OCI-LY7 (cell line): ENCODE results near the gene LYPD1. TPM values are rescaled to one million over a fixed set of nuclear protein-coding genes. Genes with fewer than 3 reads are reported as not detected.

Experiments
- BruUV-seq: library from RNA; stranded (reverse); fragments of 400-500 nt; replicated peaks from 2 replicates; lab custom pipeline; 2021; lab: Mats Ljungman, UMichigan
- CTCF ChIA-PET: fragments of 300-600 bp; sonication (Branson Sonifier 250); formaldehyde crosslinking; loops from one replicate; lab custom pipeline; 2022; ENCODE audit warnings: antibody characterized with exemption; ENCODE audit not compliant: unreplicated experiment; lab: Charles Lee
- POLR2A ChIA-PET: fragments of 300-600 bp; sonication (Branson Sonifier 250); formaldehyde crosslinking; loops from one replicate; lab custom pipeline; 2022; ENCODE audit warnings: antibody characterized with exemption; lab: Charles Lee
- DNase-seq: peaks from one replicate; pipeline ENCODE4 v3.0.0-alpha.2; 2015; ENCODE audit warnings: low spot score
- H2AFZ ChIP-seq: fragments of 200-600 bp; sonication (generic), shearing (Covaris generic); 2 replicates; pipeline ENCODE4 v1.6.1; 2014; ENCODE audit warnings: mild to moderate bottlenecking, antibody characterized with exemption, low read length, moderate library complexity
- H3K27ac ChIP-seq: fragments of 200-600 bp; sonication (generic); 2 replicates; pipeline ENCODE4 v1.5.1; 2014; ENCODE audit warnings: mixed run types, low read depth, mild to moderate bottlenecking, moderate library complexity, low read length, inconsistent platforms; ENCODE audit not compliant: poor library complexity, severe bottlenecking
- H3K36me3 ChIP-seq: fragments of 200-600 bp; sonication (generic); 2 replicates; pipeline ENCODE4 v1.6.1; 2014; ENCODE audit warnings: mild to moderate bottlenecking, antibody characterized with exemption, low read length, moderate library complexity, mixed read lengths; ENCODE audit not compliant: insufficient read depth
- H3K4me1 ChIP-seq: fragments of 200-600 bp; sonication (generic); 2 replicates; pipeline ENCODE4 v1.5.1; 2014; ENCODE audit warnings: mild to moderate bottlenecking, low read length; ENCODE audit not compliant: insufficient read depth, poor library complexity, severe bottlenecking
- H3K4me2 ChIP-seq: fragments of 200-600 bp; sonication (generic); 2 replicates; pipeline ENCODE4 v1.6.1; 2014; ENCODE audit warnings: mild to moderate bottlenecking, low read length
- H3K4me3 ChIP-seq: fragments of 200-600 bp; sonication (generic); 2 replicates; pipeline ENCODE4 v1.5.1; 2014; ENCODE audit warnings: mild to moderate bottlenecking, low read depth, low read length; ENCODE audit not compliant: poor library complexity, severe bottlenecking
- H3K79me2 ChIP-seq: fragments of 200-600 bp; sonication (generic); 2 replicates; pipeline ENCODE4 v1.6.1; 2016; ENCODE audit warnings: low read depth, mild to moderate bottlenecking, low read length, moderate library complexity, mixed read lengths; ENCODE audit not compliant: insufficient read depth
- H3K9me2 ChIP-seq: fragments of 200-600 bp; sonication (generic); 2 replicates; pipeline ENCODE4 v1.6.1; 2016; ENCODE audit warnings: mild to moderate bottlenecking, low read length, mixed read lengths; ENCODE audit not compliant: insufficient read depth
- H3K9me3 ChIP-seq: fragments of 200-600 bp; sonication (generic); 2 replicates; pipeline ENCODE4 v1.6.1; 2014; ENCODE audit warnings: mild to moderate bottlenecking, mixed run types, low read length, mixed read lengths
- H4K20me1 ChIP-seq: fragments of 200-600 bp; sonication (generic); 2 replicates; pipeline ENCODE4 v1.6.1; 2014; ENCODE audit warnings: mild to moderate bottlenecking, antibody characterized with exemption, low read length, moderate library complexity, mixed read lengths; ENCODE audit not compliant: insufficient read depth
- CTCF ChIP-seq: fragments of 200-600 bp; sonication (generic); conservative IDR thresholded peaks from 2 replicates; pipeline ENCODE4 v1.5.1; 2014; ENCODE audit warnings: mild to moderate bottlenecking, antibody characterized with exemption, low read length, moderate library complexity, mixed read lengths
- EZH2phosphoT487 ChIP-seq: fragments of 200-600 bp; sonication (generic); IDR thresholded peaks from 2 replicates; pipeline ENCODE4 v1.6.1; 2018; ENCODE audit warnings: low read depth, borderline replicate concordance, mild to moderate bottlenecking, mixed run types, antibody characterized with exemption, low read length, moderate library complexity, mixed read lengths
- intact Hi-C: fragments of 100-400 bp; cut with micrococcal nuclease; formaldehyde crosslinking; loops from one replicate; pipeline ENCODE4 v1.10.0; 2022; ENCODE audit not compliant: unreplicated experiment
- total RNA-seq, 2 experiments: library from RNA; depleted of rRNA in 1 of 2; stranded (reverse); fragments of >200 nt in 1 of 2; shearing (Covaris generic) in 1 of 2; gene quantifications; 2 replicates each; pipeline ENCODE4 v1.2.3, GENCODE V29; 2014 to 2022

Gene LYPD1
- total RNA-seq, 2 experiments from 2014 or later, result 1.4 to 1.8 TPM

- POLR2A ChIA-PET, result interaction anchor here (0.7 kb wide), 1 partner anchor 17 kb away, joined by 3 read pairs; no protein-coding TSS in a partner anchor
- CTCF ChIA-PET, result no interaction called here
- Histone ChIP-seq H4K20me1 (no peaks in the 10 kb centered on the region), H3K36me3 (no peaks in the 10 kb centered on the region), H3K9me3 (no peaks in the 10 kb centered on the region), H3K4me3 (no peak overlapping the region), H2AFZ (no peak overlapping the region), H3K4me1 (no peaks in the 10 kb centered on the region), H3K79me2 (no peaks in the 10 kb centered on the region), H3K27ac (no peak overlapping the region), H3K9me2 (no peaks in the 10 kb centered on the region), H3K4me2 (no peak overlapping the region)
- DNase-seq, result no peak
- no TSS peak for BruUV-seq
- intact Hi-C loops, result no loop called here
- TF ChIP-seq EZH2phosphoT487 (no peak), CTCF (peak; percentile 72)
Observed at GRCh38 chr2:132676999-132677398, 7.0 kb upstream of the LYPD1 start.

- no peak overlapping the region for H2AFZ ChIP-seq
- H4K20me1 ChIP-seq, result no peaks in the 10 kb centered on the region
- no peaks in the 10 kb centered on the region for H3K9me3 ChIP-seq
- no peak overlapping the region for H3K27ac ChIP-seq
- no peaks in the 10 kb centered on the region for H3K4me1 ChIP-seq
- intact Hi-C loops, result no loop called here
- no peaks in the 10 kb centered on the region for H3K9me2 ChIP-seq
- H3K36me3 ChIP-seq, result no peaks in the 10 kb centered on the region
- BruUV-seq, result no TSS peak
- no peak for TF ChIP-seq CTCF
- no peak for TF ChIP-seq EZH2phosphoT487
- no peaks in the 10 kb centered on the region for H3K79me2 ChIP-seq
- no peak overlapping the region for H3K4me3 ChIP-seq
- DNase-seq, result no peak
- no peak overlapping the region for H3K4me2 ChIP-seq
- CTCF ChIA-PET, result no interaction called here
- POLR2A ChIA-PET, result no interaction called here
Observed at GRCh38 chr2:132671151-132671835, 1.3 kb upstream of the LYPD1 start.

- Histone ChIP-seq H3K27ac (no peak overlapping the region), H3K79me2 (no peaks in the 10 kb centered on the region), H3K4me3 (peak overlapping the region; percentile 30), H3K9me3 (no peaks in the 10 kb centered on the region), H3K9me2 (no peaks in the 10 kb centered on the region), H3K4me1 (no peaks in the 10 kb centered on the region), H3K36me3 (no peaks in the 10 kb centered on the region), H2AFZ (no peak overlapping the region), H3K4me2 (peak overlapping the region; percentile 34; the same call in 1 of the 2 replicates), H4K20me1 (no peaks in the 10 kb centered on the region)
- ChIA-PET POLR2A (no interaction called here), CTCF (no interaction called here)
- DNase-seq, result no peak
- TF ChIP-seq EZH2phosphoT487, result no peak
- no peak for TF ChIP-seq CTCF
- BruUV-seq, result no TSS peak
- intact Hi-C loops, result no loop called here
Observed at GRCh38 chr2:132670496-132671150, 618 bp upstream of the LYPD1 start.
